Fibroblast of peridontal ligament (primary cell): ENCODE measurements around the gene PDE8A.

Experiments used
- DNase-seq: peaks from one replicate; pipeline ENCODE4 v3.0.0-alpha.2; 2010; ENCODE audit errors: extremely low read depth

The PDE8A gene

DNA sequence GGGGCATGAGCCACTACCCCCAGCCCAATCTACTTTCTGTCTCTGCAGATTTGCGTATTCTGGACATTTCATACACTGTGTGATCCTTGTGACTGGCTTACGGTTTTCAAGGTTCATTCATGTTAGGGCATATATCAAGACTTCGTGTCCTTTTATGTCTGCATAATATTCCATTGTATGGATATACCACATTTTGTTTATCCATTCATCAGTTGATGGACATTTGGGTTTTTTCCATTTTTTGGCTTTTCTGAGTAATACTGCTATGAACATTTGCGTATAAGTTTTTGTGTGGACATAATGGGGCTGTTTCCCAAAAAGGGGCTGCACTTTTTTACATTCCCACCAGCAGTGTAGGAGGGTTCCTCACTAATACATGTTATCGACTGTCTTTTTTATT lies 106.6 kb downstream of the PDE8A start:
- DNase-seq: no peak

GRCh38 chr15:85089929-85090597 lies 108.4 kb downstream of the PDE8A start:
- no peak for DNase-seq

DNA sequence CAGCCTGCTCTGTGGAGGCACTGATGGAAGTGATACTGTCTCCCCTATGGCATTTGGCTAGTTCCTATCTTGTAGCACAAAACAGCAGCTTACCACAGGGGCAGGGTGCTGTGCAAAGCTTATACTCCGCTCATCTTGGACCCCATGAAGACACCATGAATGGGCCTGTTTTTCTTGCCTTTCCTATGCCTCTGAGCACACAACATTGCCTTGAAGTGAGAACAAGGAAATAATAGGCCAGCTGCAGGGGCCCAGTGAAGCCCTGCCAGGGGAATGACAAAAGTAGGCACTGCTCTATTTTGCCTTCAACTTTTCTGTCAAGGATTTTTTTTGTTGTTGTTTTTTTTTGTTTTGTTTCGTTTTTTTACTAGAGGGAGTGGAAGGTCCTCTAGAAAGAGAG lies 110.3 kb downstream of the PDE8A start:
- DNase-seq: no peak

- DNase-seq: peak; percentile 49
Observed at GRCh38 chr15:85094685-85095084, 113.0 kb downstream of the PDE8A start.

DNA sequence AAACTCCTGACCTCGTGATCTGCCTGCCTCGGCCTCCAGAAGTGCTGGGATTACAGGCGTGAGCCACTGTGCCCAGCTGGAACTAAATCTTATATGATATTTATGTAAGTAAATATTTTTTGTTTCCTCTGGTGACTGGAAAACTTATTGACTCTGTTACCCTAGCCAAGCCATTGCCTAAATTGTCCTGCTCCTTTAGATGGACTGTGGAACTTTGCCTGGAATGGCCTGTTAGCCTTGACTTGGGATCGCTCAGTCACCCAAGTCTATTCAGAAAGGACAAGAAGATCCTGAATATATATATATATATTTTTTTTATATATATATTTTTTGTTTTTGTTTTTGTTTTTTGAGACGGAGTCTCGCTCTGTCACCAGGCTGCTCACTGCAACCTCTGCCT lies 113.9 kb downstream of the PDE8A start:
- DNase-seq: no peak

GRCh38 chr15:85097250-85097649 lies 115.6 kb downstream of the PDE8A start:
- DNase-seq: no peak

DNA sequence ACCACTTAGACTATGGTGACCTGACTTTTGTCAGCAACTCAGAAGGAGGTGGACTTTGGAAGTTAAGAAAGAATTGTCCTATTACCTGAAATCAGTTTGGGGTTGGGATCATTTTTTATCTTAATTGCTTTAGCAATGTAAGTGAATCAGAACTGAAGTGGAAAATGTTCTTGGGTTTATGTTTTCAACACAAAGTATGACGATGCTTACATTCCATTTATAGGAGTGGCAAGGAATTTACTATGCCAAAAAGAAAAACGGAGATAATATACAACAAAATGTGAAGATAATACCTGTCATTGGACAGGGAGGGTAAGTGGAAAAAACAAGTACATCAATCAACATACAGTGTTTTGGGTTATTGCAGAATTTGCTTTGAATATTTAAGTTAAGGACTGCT lies 116.1 kb downstream of the PDE8A start:
- peak; percentile 29 for DNase-seq

- DNase-seq: peak; percentile 6
Observed at GRCh38 chr15:85099195-85099803, 117.6 kb downstream of the PDE8A start.

GRCh38 chr15:85100186-85100937 lies 118.7 kb downstream of the PDE8A start:
- DNase-seq: no peak

- DNase-seq: no peak
Observed at GRCh38 chr15:85104584-85104983, 122.9 kb downstream of the PDE8A start.

- no peak for DNase-seq
Observed at GRCh38 chr15:85108136-85108535, 126.5 kb downstream of the PDE8A start.

DNA sequence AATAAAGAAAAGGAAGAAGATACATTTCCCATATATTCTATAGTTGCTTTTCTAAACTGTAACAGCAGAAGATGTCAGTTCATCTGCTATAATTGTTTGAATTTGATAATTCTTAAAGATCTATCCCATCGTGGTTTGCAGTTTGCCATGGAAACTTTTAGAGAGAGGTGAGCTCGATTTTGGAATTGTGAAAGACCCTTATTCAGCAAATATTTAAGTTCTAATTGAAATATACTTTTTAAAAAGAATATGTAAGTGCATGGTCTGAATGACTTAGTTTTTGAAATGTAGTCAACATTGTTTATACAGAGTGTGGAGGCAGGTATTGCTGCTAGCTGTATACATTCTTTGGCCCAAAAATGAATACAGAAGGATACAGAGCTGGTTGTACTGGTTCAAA lies 127.7 kb downstream of the PDE8A start:
- no peak for DNase-seq

GRCh38 chr15:85112997-85113396 lies 131.3 kb downstream of the PDE8A start:
- DNase-seq: no peak

DNA sequence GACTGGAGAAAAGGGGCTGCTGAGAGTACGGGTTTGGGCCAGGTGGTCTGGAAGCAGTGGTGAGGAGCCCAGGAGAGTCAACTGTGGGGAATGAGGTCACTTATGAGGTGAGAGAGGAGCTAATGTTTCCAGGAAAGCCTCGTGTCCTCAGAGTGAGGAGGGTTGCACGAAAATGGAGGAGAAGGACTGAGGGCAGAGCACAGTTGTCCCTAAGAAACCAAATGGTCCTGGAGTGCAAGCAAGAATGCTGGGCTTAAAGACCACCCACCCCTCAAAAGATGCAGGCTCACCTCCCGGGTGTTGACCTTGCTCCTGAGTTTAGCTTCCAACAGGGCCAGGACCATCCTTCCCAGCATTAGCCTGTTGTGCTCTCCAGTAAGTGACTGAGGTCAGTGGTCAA lies 133.2 kb downstream of the PDE8A start:
- DNase-seq: no peak

- DNase-seq: no peak
Observed at GRCh38 chr15:85116066-85116465, 134.4 kb downstream of the PDE8A start.

DNA sequence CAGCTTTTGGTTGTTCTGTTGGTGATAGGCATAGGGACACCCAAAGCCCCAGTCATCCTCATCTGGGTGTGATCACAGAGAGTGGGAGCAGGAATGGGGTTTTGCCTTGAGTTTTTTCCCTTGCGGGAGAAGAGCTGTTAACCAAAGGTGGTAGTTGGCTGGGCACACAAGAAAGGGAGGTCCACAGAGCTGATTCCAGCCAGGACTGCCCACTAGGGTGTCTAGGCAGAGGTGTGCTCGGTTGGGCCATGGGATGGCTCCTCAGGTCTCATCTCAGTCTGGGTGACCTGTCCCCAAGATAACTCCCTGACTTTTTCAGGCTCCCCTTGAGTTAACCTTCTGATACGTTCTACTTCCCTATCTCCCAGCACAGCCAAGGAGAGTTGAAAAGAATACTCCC lies 134.8 kb downstream of the PDE8A start:
- DNase-seq: no peak

DNA sequence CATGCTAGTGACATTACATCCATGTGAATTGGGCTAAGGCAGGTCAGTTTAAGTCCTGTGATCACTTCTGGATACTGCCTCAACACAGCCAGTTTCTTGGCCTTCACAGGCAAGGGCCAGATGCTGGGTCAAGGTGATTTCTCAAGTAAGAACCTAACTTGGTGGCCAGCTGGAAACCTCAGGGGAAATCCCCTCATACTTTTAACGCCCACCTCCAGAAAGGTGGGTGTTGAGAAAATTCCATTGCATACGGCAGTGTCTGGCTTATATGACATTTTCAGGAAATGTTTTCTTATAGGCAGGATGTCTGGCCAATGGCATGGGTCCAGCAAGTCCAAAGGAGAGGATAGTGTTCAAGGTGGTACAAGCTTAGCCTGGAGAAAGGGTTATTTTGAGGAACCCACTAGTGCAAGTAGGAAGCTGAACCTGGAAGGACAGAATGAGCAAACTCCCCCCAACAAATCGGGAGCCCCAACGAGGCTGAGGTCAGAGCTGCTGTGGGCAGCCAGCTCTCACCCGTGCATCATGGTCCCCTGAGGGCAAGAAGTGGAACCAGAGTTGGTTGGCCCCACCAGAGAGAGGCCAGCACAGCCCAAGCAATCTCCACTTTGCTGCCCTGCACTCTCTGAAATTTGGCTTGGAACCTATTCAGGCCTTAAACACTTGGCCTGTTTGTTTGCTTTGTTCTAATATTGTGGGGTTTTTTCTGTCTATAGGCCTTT lies 135.4 kb downstream of the PDE8A start:
- DNase-seq: no peak

DNA sequence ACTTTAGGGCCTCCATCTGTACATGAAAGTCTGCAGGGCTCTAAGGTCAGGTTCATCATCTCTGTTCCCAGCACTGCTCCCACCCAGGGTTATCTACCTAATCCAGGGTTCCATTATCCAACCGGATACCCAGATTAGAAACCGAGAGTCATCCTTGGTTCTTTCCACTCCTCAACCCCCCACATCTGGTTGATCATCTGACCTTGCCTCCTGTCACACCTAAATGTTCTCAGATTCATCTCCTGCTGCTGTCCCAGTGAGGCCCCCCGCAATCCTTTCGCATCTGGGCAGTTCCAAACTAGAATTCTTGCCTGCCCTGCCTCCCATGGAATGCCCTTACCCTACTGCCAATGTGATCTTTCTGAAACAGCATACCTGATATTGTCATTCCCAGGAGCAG lies 136.5 kb downstream of the PDE8A start:
- no peak for DNase-seq

DNA sequence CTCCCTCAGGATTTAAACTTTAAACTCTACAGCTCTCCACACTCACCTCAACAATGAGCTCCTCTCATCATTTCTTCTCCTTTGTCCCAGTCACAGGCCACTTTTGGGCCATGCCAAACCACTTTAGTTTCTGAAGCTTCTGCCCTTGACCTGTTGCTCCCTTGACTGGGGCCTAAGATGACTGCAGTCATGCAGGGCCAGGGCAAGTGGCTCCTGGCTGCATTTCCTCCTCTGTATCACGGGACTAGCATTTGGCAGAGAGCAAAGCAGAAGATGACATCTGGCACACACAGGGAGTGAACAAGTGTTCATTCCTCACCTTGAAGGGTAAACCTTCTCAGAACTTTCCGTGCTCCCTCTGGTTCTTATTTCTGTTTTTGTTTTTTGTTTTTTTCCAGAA lies 136.9 kb downstream of the PDE8A start:
- no peak for DNase-seq

GRCh38 chr15:85120351-85121113 lies 138.9 kb downstream of the PDE8A start:
- DNase-seq: no peak

DNA sequence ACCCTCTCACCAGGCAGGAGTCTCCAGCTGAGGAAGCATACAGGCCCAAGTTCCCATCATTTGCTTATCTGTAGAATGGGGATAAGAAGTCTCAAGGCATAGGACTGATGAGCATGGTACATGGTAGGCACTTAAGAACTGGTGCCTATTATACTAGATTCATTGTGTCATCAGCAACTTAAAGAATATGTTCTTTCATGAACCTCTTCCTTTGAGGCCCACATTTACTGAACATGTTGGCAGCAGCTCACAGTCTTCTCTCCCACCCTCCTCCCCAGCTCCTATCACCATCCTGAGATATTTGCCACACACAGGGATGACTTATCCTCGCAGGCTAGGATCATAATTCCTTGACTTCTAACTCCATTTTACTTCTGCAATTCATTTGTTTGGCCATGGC lies 142.5 kb downstream of the PDE8A start:
- no peak for DNase-seq
